Left renal cortex interstitium (tissue), 4 donors: ENCODE results near the gene PIGQ. TPM values are rescaled to one million over a fixed set of nuclear protein-coding genes. Genes with fewer than 3 reads are reported as not detected.
"Not testable (repeated sequence)": the region's sequence is repeated elsewhere in the genome, so short reads cannot be mapped to it uniquely, and the experiment has no call there.

ENCODE experiments used
- DNase-seq, 4 donors: peaks; one replicate each; pipeline ENCODE4 v3.0.0-alpha.2; 2013; ENCODE audit warnings: low read depth in 4 of 4, low spot score in 2 of 4, missing footprints in 1 of 4
- polyA plus RNA-seq, 4 donors: library from polyadenylated mRNA; unstranded; fragments of 120-200 nt; gene quantifications; one replicate each; pipeline ENCODE4 v1.2.1, GENCODE V29; 2013; ENCODE audit not compliant: insufficient read length in 4 of 4

PIGQ gene
- polyA plus RNA-seq, 4 donors = 44.9 to 92.7 (median 76.9) TPM

DNA sequence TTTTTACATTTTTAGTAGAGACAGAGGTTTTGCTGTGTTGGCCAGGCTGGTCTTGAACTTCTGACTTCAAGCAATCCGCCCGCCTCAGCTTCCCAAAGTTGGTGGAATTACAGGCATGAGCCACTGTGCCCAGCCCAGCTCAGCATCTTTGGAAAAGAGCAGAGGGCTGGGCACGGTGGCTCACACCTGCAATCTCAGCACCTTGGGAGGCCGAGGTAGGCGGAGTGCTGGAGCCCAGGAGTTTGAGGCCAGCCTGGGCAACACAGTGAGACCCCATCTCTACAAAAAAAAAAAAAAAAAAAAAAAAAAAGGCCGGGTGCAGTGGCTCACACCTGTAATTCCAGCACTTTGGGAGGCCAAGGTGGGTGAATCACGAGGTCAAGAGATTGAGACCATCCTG lies 27.9 kb downstream of the PIGQ start:
- DNase-seq = not testable (repeated sequence)

DNA sequence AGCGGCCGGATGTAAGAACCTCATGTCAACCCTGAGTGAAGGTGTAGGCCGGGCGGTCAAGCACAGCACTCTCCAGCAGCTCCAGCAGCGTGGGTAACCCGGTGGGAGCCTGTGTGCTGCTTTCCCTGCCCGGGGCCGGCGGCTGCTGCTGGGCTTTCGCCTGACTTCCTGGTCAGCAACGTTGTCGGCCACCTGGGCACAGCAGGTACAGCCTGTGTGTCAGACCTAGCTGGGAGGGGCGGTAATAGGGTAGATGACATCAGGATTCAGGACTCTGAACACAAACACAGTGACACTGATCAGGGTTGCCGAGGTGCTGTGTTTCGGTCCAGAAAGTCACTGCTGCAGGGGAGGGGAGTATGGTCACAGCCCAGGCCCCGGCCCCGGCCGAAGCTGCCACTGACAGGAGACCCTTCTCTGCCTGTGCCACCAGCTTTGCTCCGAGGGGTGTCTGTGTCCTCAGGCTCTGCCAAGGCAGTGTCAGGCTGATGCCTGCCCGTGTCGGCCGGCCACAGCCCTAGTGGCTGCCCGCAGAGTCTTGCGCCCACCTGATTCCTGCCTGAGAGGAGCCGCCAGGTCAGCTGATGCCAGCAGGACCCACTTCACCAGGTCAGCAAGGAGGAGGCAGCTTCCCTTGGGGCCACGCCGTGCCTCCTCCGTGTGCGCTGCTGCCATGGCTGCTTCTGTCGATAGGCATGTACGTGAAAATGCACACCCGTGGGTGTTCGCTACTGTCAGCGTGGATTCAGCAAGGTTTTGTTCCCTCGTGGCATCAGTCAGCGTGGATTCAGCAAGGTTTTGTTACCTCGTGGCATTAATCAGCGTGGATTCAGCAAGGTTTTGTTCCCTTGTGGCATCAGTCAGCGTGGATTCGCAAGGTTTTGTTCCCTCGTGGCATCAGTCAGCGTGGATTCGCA lies 29.3 kb downstream of the PIGQ start:
- DNase-seq = no peak

DNA sequence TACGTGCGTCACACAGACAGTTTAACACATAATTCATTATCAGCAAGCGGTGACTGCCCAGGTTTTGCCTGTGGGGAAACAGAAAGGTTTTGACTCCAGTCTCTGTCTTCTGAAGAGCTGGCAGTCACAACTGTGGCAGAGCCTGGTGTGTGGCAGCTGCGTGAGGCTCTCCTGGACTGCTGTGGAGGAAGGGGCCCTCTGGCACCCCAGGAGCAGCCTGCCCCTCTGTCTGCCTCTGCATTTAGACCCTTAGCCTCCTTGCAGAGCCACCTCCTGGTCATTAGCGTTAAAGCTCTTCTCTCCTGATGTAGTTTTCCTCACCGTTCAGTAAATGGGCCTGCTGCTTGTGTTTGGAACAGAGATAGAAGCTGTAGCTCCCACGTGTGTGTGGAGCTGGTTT lies 31.0 kb downstream of the PIGQ start:
- no peak for DNase-seq

DNA sequence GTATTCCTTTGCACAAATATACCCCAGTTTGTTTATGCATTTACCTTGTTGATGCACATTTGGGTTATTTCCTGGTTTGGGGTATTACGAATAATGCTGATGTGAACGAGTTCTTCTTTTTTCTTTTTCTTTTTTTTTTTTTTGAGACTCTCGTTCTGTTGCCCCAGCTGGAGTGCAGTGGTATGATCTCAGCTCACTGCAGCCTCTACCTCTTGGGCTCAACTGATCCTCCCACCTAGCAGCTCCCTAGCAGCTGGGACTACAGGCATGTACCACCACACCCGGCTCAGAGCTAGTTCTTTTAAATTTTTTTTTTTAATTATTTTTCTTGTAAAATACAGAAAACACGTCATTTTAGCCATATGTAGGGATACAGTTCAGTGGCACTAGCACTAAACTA lies 34.2 kb downstream of the PIGQ start:
- no peak for DNase-seq

DNA sequence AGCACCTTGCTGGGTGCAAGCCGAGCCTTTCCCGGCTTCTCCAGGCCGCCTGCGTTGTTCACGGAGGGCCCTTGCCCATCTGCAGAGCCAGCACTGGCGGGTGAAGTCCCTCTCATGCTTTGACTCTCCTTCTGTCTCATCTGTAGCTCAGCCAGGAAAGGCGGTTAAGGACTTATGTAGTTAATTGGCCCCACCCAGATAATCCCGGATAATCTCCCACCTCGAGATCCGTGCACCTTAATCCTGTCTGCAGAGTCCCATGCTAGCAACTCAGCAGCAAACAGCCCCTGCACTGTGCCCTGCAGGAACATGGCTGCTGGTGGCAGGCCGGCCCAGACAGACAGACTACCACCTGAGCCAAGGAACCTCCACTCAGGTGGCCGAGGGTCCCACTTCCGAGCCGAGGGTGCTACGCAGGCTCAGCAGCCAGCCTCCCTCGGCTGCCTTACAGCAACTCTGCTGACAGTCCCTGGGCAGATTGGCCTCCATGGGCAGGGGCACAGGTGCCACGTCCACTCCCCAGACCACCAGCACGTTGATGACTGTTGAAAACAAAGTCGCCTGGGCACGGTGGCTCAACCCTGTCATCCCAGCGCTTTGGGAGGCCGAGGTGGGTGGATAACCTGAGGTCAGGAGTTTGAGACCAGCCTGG lies 37.0 kb downstream of the PIGQ start:
- no peak for DNase-seq

DNA sequence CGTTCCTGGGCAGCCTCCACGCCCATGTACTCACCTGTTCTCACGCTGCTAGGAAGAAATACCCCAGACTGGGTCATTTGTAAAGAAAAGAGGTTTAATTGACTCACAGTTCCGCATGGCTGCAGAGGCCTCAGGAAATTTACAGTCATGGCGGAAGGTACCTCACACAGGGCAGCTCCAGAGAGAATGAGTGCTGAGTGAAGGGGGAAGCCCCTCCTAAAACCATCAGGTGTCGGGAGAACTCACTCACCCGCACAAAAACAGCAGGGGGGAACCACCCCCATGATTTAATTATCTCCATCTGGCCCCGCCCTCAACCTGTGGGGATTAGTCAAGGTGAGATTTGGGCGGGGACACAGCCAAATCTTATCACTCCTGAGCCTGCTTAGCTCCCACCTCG lies 38.3 kb downstream of the PIGQ start:
- no peak for DNase-seq

DNA sequence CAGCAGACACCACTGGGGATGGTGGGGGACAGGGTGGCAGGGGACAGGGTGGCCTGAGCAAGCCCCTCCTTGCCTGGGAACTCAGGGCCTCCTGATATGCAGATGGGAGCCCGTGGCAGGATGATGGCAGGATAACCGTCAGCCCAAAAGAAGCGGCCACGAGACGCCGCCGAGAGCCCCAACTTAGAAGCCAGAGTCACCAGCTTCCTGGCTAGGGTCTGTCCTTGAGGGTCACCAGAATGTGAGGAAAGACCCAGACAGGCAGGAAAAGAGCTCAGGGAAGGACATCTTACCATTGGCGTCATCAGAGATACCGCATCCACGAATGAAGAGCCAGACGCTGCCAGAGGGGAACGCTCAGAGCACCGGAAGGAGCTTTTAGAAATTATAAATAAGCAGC lies 39.5 kb downstream of the PIGQ start:
- no peak for DNase-seq

DNA sequence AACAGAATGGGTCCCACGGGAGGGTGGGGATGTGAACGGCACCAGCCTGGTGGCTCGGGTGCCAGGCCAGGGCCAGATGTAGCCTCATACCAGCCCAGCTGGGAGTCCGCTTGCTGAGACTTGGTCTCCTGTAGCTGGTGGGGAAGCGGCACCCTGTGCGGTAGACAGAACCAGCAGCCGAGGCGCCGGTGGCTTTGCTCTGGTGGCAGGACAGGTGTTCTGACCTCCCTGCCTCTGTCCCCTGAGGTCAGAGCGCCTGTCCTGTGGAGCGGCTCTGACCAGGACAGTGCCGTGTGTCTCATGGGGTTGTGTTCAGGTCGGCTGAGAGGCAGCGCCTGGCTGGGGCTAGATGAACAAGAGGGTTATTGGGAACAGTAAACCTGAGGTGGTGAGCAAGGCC lies 40.2 kb downstream of the PIGQ start:
- DNase-seq = no peak

DNA sequence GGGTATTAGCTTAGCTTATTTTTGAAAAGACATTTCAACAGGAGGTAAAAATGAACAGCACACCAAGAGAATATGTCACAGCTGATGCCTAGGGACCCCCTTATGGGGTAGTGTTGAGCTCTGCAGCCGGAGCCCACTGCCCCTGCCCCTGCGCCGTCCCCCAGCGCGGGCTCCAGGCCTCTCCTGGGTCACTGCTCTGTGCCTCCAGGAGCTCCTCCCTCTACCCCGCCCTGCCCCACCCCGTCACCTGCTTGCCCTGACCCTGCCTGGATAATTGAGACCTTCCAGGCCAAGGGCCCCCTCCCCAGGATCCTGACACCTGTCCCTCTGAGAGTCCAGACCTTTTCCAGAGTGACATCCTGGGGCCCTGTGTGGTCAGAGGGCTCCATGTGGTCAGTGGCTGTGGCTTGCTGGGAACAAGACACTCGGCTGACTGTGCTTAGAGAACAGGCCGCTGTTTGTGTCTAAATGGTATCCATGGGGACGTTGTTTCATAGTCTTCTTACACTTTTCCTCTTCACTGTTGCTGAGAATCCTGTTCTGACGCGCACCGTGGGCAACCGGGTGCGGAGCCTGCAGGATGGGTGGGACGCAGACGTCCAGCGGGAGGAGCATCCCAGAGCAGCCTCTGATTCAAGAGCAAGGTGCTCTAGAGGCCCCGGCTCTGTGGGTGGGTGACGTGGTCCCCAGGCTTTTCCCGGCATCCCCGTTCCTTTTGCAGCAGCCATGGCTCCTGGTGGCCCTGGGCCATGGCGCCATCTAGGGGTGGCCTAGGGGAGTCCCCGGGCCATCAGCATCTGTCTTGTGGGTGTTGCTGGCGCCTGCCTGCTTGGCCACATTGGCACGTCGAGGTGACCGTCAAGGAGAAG lies 41.0 kb downstream of the PIGQ start:
- no peak for DNase-seq

DNA sequence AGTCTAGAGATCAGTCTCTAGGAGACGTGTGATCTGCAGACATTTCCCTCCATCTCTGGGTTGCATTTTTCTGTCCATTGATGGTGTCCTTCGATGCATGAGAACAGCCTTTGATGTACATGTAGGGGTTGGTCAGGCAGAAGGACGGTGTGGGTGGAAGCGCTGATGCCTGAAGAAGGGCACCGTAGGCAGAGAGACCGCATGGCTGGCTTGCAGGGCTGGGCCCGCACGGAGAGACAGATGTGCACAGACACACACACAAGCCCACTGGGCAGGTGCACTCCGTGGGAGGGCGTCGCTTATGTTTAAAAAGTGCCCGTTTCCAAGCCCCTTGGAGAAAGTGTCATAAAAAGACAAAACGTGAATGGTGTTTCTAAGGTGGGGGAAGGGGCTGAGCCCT lies 45.4 kb downstream of the PIGQ start:
- DNase-seq = no peak

DNA sequence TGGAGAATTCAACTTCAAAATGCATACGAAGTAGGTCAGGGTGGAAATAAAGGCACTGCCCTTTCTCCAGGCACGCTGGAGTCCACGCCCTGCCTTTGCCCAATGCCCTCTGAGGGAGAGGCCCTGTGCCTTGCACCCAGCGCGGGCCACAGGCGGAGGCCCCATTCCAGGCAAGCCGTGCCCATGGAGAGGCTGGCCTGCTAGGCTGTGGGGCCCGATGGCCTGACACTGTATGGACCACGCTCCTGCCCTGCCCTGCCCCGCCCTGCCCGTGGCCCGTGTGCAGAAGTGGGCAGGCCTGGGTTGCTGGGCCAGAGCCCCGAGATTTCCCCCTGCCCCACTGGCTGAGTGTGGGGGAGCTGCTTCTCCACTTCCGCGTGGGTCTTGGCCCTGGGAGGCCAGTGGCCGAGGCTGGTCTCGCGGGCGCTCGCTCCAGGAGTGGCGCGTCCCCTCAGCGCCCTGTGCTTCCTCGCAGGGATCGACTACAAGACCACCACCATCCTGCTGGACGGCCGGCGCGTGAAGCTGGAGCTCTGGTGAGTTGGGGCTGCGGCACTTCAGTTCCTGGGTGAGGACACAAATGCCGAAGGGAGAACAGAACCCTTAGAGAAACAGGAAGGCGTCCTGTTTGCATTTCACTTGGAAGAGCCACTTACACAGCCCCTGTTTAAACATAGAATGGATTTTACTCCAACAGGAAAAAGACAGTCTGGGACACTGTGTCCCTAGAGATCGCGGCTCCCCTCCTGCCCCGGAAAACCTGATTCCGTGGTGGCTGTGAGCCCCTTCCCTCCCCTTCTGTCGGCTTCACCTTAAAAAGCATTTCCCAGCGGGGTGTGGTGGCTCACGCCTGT lies 47.2 kb downstream of the PIGQ start:
- DNase-seq = no peak

DNA sequence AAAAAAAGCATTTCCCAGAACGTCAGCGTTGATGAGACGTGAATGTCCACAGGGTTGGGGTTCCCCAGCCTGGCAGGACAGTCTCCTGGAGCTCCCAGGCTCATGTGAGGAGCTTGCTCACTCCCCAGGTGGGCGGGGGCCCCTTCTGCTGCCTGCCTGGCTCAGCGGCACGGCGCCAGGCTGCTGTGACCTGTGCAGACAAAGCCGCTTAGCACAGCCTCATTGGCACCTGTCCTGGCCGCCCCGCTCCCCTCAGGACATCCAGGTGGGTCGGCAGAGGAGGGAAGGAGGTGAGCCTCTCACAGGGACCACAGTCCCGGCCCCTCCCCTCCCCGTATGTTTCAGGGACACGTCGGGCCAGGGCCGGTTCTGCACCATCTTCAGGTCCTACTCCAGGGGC lies 48.1 kb downstream of the PIGQ start:
- no peak for DNase-seq

DNA sequence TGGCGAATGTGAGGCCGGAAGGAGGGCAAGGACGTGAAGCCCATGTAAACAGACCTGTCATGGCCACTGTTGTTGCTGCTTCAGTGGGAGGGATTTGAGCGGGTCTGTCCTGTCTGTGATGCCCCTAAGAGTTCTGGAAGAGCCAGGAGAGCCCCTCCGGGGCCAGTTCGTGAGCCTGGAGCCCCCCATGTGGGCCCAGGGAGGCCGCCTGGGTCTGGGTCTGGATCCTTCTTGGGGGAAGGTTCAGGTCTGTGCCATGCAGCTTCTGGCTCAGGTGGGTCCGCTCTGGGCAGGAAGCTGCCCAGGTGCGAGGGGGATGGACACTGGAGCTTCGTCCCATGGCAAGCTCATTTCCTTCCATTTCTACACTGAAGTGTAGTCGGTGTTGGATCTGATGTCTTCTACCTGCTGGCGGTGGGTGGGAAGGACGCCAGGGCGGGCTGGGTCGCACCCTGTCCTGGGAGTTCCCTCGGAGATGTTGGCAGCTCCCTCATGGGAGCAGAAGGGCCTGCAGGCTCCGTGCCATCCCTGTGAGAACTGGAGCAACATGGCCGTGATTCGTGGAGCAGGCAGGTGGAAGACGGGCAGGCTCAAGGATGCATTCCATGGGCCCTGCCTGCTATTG lies 49.8 kb downstream of the PIGQ start:
- DNase-seq = no peak

DNA sequence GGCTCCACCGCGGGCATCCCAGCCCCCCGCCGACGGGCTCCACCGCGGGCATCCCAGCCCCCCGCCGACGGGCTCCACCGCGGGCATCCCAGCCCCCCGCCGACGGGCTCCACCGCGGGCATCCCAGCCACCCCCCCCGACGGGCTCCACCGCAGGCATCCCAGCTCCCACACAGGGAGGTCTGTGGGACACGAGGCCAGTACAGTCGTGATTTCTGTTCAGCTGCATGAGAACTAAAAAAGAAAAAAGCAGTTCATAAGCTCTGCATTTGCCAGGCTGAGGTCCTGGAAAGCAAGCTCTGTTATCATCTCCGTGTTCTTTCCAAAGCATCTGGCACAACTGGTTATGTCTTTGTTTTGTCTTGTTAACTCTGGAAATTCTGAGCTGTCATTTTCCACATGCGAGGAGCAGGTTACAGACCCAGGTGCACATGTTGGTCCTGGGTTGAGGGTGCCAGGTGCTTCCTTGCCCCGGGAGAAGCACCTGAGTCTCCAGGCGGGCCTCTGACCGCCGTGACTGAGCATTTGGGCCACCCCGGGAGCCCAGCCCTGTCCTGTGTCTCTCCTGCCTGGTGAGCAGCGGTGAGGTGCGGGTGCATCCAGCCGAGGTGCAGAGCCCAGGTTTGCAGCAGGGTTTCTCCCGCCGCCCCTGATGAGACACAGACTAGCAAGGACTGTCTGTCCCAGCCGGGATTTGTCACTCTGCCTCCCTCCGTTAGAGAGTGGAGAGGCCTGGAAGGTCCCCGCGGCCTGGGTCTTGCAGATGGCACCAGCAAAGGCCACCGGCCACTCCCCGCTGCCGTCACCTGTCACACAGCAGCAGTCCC lies 51.1 kb downstream of the PIGQ start:
- DNase-seq = no peak

DNA sequence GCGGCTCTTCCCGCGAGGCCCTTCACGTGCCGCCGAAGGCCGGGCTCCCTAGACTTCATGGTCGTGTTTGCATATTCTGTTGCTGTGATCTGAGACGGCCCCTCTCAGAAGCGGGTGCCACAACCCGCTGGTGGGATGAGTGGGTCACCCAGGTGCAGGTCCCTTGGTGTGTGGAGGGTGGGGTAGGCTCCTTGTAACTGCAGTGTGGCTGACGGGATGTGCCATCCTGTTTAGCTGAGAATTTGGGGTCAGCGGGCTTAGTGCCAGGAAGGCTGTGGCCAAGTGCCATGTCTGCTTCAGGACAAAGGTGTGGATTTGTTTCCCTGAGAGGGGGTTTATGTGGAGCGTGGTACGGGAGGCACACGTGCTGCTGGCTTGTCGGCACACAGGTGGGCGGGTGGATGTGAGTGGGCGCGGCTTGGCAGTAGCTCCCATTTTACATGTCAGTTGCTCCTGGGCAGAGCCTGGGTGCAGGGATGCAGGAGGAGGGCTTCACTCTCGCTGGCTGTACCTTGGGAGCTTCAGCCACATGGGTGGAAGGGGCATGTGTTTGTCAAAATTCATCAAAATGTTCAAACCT lies 51.8 kb downstream of the PIGQ start:
- no peak for DNase-seq

DNA sequence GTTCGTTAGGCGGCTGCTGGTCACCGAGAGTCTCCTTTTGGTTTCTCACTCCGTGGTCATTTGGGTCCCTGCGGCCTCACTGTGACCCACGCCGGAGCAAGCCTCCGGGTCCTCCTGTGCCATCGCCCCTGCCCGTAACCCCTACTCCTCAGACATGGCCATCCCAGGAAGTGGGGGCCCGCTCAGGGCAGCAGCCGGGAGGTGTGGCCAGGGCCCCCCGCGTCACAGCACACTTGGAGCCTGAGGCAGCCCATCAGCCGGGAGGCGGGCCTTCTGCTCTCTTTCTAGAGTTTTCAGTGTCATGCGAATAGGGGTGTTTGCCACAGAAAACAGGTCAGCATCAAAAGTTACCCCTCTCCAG lies 53.1 kb downstream of the PIGQ start:
- no peak for DNase-seq

DNA sequence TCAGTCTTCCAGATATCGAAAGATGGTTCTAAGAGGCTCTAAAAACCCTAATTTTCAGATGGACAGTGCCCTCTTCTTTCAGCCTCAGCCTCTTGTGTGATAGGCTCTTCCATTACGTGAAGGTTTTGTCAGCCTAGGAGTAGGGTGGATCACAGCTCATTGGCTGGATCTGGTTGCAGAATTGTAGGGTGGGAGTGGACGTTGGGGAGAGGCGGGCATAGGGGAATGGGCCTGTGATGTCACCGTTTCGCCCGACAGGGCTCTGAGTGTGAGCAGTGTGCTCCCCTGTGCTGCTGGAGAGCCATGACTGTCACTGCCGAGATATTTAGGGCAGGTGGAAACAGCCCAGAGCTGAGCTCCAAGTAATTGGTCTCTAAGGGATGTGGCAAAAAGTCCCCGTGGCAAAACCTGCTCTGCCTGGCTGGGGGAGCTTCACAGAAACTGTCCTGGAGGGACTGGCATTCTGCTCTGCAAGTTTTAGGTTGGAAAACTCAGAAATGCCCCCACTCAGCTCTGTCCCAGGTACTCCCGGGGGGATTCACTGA lies 54.8 kb downstream of the PIGQ start:
- no peak for DNase-seq
